Gastrocnemius medialis (tissue), 4 donors: ENCODE results near the gene STXBP4.

ENCODE experiments used
- CTCF ChIP-seq, 5 experiments: fragments of 450-650 bp in 3 of 5; fragments of 200-600 bp in 2 of 5; sonication (generic) in 2 of 5; IDR thresholded peaks in 4 of 5; conservative IDR thresholded peaks in 1 of 5; 1 replicate in 4 of 5; 2 replicates in 1 of 5; pipeline ENCODE4 v1.5.1; 2016 to 2019; ENCODE audit warnings: antibody characterized with exemption in 5 of 5, mild to moderate bottlenecking in 3 of 5, moderate library complexity in 3 of 5
- POLR2A ChIP-seq, 2 donors: fragments of 450-650 bp; IDR thresholded peaks; one replicate each; pipeline ENCODE4 v1.6.1; 2017; ENCODE audit warnings: antibody characterized with exemption in 2 of 2, mild to moderate bottlenecking in 2 of 2, moderate library complexity in 2 of 2

DNA sequence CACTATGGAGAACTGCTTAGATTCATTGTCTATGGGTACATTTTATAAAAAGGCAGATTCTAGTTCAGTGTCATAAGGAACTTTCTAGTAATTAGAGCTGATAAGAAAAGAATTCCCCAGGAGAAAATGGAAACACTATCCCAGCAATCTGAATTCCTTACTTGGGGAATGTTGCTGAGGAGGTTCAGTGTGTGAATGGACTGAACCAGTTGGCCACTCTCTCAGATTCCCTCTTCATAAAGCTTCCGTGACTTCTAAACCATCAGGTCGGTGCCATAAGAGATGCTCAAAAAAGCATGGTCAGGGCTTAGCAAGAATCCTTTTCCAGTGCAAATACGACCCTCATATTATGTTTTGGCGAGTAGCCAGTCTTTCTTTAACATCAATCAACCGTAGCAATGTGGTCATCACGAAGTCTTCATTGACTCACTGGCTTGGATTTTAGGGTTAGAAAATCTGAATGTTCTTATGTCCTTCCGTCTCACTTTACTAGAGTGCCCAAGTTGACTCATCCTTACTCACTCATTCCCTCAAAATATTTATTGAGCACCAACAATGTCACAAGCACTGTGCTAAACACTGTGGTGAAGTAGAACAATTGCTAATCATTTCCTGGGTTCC, 193.5 kb downstream of the STXBP4 start:
- TF ChIP-seq CTCF (IDR thresholded peaks at IDR 0.05 in 4 of 5, conservative IDR thresholded peaks at IDR 0.05 in 1 of 5) (no peak), POLR2A (IDR thresholded peaks at IDR 0.05) (no peak)
